Spleen (tissue), 7 donors: ENCODE data around the gene LEFTY2.

ENCODE experiments used
- POLR2A ChIP-seq, 3 donors: fragments of 450-650 bp; IDR thresholded peaks; one replicate each; pipeline ENCODE4 v1.5.1; 2017; ENCODE audit warnings: antibody characterized with exemption in 3 of 3, mild to moderate bottlenecking in 1 of 3
- TF ChIP-seq, protein P1 (sequence below), 11 experiments: fragments of 200-600 bp in 7 of 11; fragments of 450-650 bp in 4 of 11; sonication (generic) in 4 of 11; IDR thresholded peaks in 8 of 11; conservative IDR thresholded peaks in 3 of 11; 1 replicate in 7 of 11; 2 replicates in 4 of 11; pipeline versions ENCODE4 v1.4.0 to v1.8.0; 2016 to 2021; ENCODE audit warnings: antibody characterized with exemption in 11 of 11, inconsistent platforms in 4 of 11, mild to moderate bottlenecking in 1 of 11
- donor health status: DM: no; HTN: no; CAD: no; lungs with moderate emphysema.
- donor health status: DM: no; HTN: no; CAD: no.
- donor health status: DM: no; HTN: no; CAD: no.

DNA sequence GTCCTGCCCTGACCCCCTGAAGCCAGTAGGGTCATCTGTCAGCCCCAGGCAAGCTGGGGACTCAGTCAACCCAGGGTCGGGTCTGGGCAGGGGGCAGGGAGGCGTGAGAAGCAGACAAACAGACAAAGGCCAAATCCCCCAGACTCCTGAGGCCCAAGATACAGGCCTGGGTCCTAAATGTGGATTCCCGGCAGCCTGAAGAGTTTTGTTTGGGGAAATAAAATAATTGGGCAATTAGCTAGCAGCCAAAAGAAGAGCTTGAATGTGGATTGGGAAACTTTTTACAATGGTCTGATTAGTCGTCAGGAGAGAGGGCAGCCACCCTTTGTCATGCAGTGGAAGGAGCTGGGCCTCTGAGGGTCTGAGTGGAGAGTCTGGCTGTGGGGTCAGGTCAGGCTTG is 4.5 kb upstream of the LEFTY2 start:
- TF ChIP-seq, protein P1, sequence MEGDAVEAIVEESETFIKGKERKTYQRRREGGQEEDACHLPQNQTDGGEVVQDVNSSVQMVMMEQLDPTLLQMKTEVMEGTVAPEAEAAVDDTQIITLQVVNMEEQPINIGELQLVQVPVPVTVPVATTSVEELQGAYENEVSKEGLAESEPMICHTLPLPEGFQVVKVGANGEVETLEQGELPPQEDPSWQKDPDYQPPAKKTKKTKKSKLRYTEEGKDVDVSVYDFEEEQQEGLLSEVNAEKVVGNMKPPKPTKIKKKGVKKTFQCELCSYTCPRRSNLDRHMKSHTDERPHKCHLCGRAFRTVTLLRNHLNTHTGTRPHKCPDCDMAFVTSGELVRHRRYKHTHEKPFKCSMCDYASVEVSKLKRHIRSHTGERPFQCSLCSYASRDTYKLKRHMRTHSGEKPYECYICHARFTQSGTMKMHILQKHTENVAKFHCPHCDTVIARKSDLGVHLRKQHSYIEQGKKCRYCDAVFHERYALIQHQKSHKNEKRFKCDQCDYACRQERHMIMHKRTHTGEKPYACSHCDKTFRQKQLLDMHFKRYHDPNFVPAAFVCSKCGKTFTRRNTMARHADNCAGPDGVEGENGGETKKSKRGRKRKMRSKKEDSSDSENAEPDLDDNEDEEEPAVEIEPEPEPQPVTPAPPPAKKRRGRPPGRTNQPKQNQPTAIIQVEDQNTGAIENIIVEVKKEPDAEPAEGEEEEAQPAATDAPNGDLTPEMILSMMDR (IDR thresholded peaks at IDR 0.05 in 8 of 11, conservative IDR thresholded peaks at IDR 0.05 in 3 of 11): no peak
- no peak for TF ChIP-seq POLR2A (IDR thresholded peaks at IDR 0.05)
